SU-DHL-6 (cell line): ENCODE data around the gene TECPR2.

Experiments used
- H2AFZ ChIP-seq: fragments of 200-600 bp; sonication (generic); 2 replicates; pipeline ENCODE4 v1.6.1; 2014; ENCODE audit warnings: low read depth, mild to moderate bottlenecking, moderate library complexity, mixed read lengths, antibody characterized with exemption, low read length; ENCODE audit not compliant: severe bottlenecking
- H3F3A ChIP-seq: fragments of 200-600 bp; shearing (Covaris generic); 2 replicates; pipeline ENCODE4 v1.6.0; 2016; ENCODE audit warnings: antibody characterized with exemption, mild to moderate bottlenecking; ENCODE audit not compliant: insufficient read depth
- H3K27ac ChIP-seq: fragments of 200-600 bp; sonication (generic); 2 replicates; pipeline ENCODE4 v1.5.1; 2016; ENCODE audit warnings: low read depth, mild to moderate bottlenecking, low read length, moderate library complexity, mixed read lengths
- H3K27me3 ChIP-seq: fragments of 200-600 bp; sonication (generic), shearing (Covaris generic); 2 replicates; pipeline ENCODE4 v1.6.0; 2014; ENCODE audit warnings: mild to moderate bottlenecking, low read length
- H3K36me3 ChIP-seq: fragments of 200-600 bp; sonication (generic); 2 replicates; pipeline ENCODE4 v1.6.1; 2014; ENCODE audit warnings: mild to moderate bottlenecking, low read length, mixed read lengths
- H3K4me2 ChIP-seq: fragments of 300-600, 200-600 bp; shearing (Covaris generic), sonication (generic); 2 replicates; pipeline ENCODE4 v1.6.0; 2014; ENCODE audit warnings: low read length, low read depth, mild to moderate bottlenecking; ENCODE audit not compliant: poor library complexity, severe bottlenecking
- H3K4me3 ChIP-seq: fragments of 200-600 bp; sonication (generic); 2 replicates; pipeline ENCODE4 v1.5.1; 2014; ENCODE audit warnings: antibody characterized with exemption, low read length, mild to moderate bottlenecking, mixed read lengths; ENCODE audit not compliant: insufficient read depth, poor library complexity, severe bottlenecking
- H3K79me2 ChIP-seq: fragments of 200-600 bp; sonication (generic); 2 replicates; pipeline ENCODE4 v1.6.1; 2014; ENCODE audit warnings: mild to moderate bottlenecking, low read length, moderate library complexity; ENCODE audit not compliant: insufficient read depth
- H3K9ac ChIP-seq: fragments of 200-600 bp; sonication (generic); 2 replicates; pipeline ENCODE4 v1.7.0; 2014; ENCODE audit warnings: mild to moderate bottlenecking, low read length
- H3K9me2 ChIP-seq: fragments of 200-600 bp; sonication (generic); replicated peaks from 2 replicates; pipeline ENCODE4 v1.6.1; 2014; ENCODE audit warnings: low read length; ENCODE audit not compliant: insufficient read depth
- H3K9me3 ChIP-seq: fragments of 200-600 bp; sonication (generic); 2 replicates; pipeline ENCODE4 v1.6.1; 2014; ENCODE audit warnings: low read length, mixed read lengths; ENCODE audit not compliant: insufficient read depth
- H4K20me1 ChIP-seq: fragments of 200-600 bp; sonication (generic); 2 replicates; pipeline ENCODE4 v1.6.1; 2014; ENCODE audit warnings: low read depth, mild to moderate bottlenecking, antibody characterized with exemption, low read length, moderate library complexity, mixed read lengths
- EZH2phosphoT487 ChIP-seq: fragments of 200-600 bp; sonication (generic), shearing (Covaris generic); conservative IDR thresholded peaks from 2 replicates; pipeline ENCODE4 v1.6.1; 2018; ENCODE audit warnings: mild to moderate bottlenecking, antibody characterized with exemption, low read length, moderate library complexity, mixed read lengths
- TF ChIP-seq, protein P1 (sequence below): fragments of 200-600 bp; sonication (generic); IDR thresholded peaks from one replicate; pipeline ENCODE4 v1.5.1; 2017; ENCODE audit warnings: antibody characterized with exemption, mild to moderate bottlenecking, low read length, moderate library complexity; ENCODE audit not compliant: insufficient read depth, poor library complexity, severe bottlenecking

TECPR2 gene

GRCh38 chr14:102344084-102344483 lies 18.7 kb upstream of the TECPR2 start:
- Histone ChIP-seq H3K9me2 (no peaks in the 10 kb centered on the region), H3K79me2 (no peaks in the 10 kb centered on the region), H4K20me1 (no peaks in the 10 kb centered on the region), H3K36me3 (no peaks in the 10 kb centered on the region), H3F3A (no peaks in the 10 kb centered on the region), H3K4me3 (no peak overlapping the region), H2AFZ (no peak overlapping the region), H3K27me3 (no peaks in the 10 kb centered on the region), H3K9me3 (no peaks in the 10 kb centered on the region), H3K27ac (no peak overlapping the region), H3K9ac (no peak overlapping the region), H3K4me2 (no peak overlapping the region)
- no peak for TF ChIP-seq EZH2phosphoT487
- TF ChIP-seq, protein P1, sequence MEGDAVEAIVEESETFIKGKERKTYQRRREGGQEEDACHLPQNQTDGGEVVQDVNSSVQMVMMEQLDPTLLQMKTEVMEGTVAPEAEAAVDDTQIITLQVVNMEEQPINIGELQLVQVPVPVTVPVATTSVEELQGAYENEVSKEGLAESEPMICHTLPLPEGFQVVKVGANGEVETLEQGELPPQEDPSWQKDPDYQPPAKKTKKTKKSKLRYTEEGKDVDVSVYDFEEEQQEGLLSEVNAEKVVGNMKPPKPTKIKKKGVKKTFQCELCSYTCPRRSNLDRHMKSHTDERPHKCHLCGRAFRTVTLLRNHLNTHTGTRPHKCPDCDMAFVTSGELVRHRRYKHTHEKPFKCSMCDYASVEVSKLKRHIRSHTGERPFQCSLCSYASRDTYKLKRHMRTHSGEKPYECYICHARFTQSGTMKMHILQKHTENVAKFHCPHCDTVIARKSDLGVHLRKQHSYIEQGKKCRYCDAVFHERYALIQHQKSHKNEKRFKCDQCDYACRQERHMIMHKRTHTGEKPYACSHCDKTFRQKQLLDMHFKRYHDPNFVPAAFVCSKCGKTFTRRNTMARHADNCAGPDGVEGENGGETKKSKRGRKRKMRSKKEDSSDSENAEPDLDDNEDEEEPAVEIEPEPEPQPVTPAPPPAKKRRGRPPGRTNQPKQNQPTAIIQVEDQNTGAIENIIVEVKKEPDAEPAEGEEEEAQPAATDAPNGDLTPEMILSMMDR: no peak

DNA sequence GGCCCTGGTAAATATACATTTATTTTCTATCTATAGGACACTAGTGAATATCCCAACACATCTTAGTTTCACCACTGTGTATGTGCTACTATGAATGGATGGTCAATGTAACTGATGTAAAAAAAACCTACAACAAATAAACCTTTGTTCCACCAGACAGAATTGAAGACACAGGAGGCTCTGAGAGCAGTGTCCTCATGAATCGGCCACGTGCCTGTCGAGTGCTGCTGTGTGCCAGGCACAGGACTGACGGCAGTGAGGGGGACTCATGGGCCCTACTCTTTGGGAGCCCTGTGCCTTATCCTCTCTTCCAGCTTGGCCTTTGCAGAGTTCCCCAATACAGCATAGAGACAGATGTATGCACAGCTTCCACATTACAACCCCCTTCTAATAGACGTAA lies 18.3 kb upstream of the TECPR2 start:
- H3K79me2 ChIP-seq: no peaks in the 10 kb centered on the region
- no peaks in the 10 kb centered on the region for H3K27me3 ChIP-seq
- H4K20me1 ChIP-seq: no peaks in the 10 kb centered on the region
- H3F3A ChIP-seq: no peaks in the 10 kb centered on the region
- H2AFZ ChIP-seq: no peak overlapping the region
- TF ChIP-seq EZH2phosphoT487: no peak
- TF ChIP-seq, protein P1: no peak
- no peak overlapping the region for H3K27ac ChIP-seq
- H3K9ac ChIP-seq: no peak overlapping the region
- no peaks in the 10 kb centered on the region for H3K36me3 ChIP-seq
- H3K9me2 ChIP-seq: no peaks in the 10 kb centered on the region
- no peaks in the 10 kb centered on the region for H3K9me3 ChIP-seq
- H3K4me3 ChIP-seq: no peak overlapping the region
- no peak overlapping the region for H3K4me2 ChIP-seq

- H3K79me2 ChIP-seq: no peaks in the 10 kb centered on the region
- no peaks in the 10 kb centered on the region for H3K36me3 ChIP-seq
- H3K4me2 ChIP-seq: no peak overlapping the region
- no peak for TF ChIP-seq EZH2phosphoT487
- TF ChIP-seq, protein P1: no peak
- H3K27me3 ChIP-seq: no peaks in the 10 kb centered on the region
- no peak overlapping the region for H3K27ac ChIP-seq
- H3K9me2 ChIP-seq: no peaks in the 10 kb centered on the region
- H4K20me1 ChIP-seq: no peaks in the 10 kb centered on the region
- no peak overlapping the region for H3K9ac ChIP-seq
- no peaks in the 10 kb centered on the region for H3K9me3 ChIP-seq
- H3F3A ChIP-seq: no peaks in the 10 kb centered on the region
- no peak overlapping the region for H3K4me3 ChIP-seq
- H2AFZ ChIP-seq: no peak overlapping the region
Observed at GRCh38 chr14:102345232-102345631, 17.5 kb upstream of the TECPR2 start.
